Lower leg skin (tissue), 4 donors: Measurements from ENCODE around the gene CTPS1. TPM values are rescaled to one million over a fixed set of nuclear protein-coding genes. Genes with fewer than 3 reads are reported as not detected.

Experiments used
- DNase-seq, 2 donors: peaks; one replicate each; pipeline ENCODE4 v3.0.0-alpha.2; 2019; ENCODE audit warnings: low spot score in 2 of 2
- H3K4me3 ChIP-seq: fragments of 200-600 bp; sonication (generic); 2 replicates; pipeline ENCODE4 v1.5.1; 2017; ENCODE audit warnings: mild to moderate bottlenecking, low read depth; ENCODE audit not compliant: poor library complexity, severe bottlenecking
- CTCF ChIP-seq, 3 donors: fragments of 450-650 bp; IDR thresholded peaks; one replicate each; pipeline ENCODE4 v1.5.1; 2016; ENCODE audit warnings: antibody characterized with exemption in 3 of 3, mild to moderate bottlenecking in 3 of 3, moderate library complexity in 2 of 3
- POLR2A ChIP-seq, 2 donors: fragments of 450-650 bp; IDR thresholded peaks; one replicate each; pipeline ENCODE4 v1.6.1; 2016 to 2017; ENCODE audit warnings: antibody characterized with exemption in 2 of 2, mild to moderate bottlenecking in 1 of 2, moderate library complexity in 1 of 2
- WGBS, 2 donors: methylation state at CpG; one replicate each; pipeline ENCODE4 v1.1.5; 2018; 5-methylcytosine and 5-hydroxymethylcytosine counted together
- intact Hi-C: fragments of 100-400 bp; cut with DNase I; formaldehyde crosslinking; loops from one replicate; pipeline ENCODE4 v1.15.0; 2023; ENCODE audit warnings: low total_unique reads
- total RNA-seq, 4 donors: library from RNA; depleted of rRNA; stranded (reverse); fragments of >200 nt; gene quantifications; one replicate each; pipeline ENCODE4 v1.1.0, GENCODE V29; 2016

The CTPS1 gene
- 10 to 100 TPM in 1 of 4 donors, 1 to 10 TPM in 3; 7.7 to 23.3 (median 8.9) TPM for total RNA-seq

- TF ChIP-seq CTCF (IDR thresholded peaks at IDR 0.05): no peak
- no peak for TF ChIP-seq POLR2A (IDR thresholded peaks at IDR 0.05)
- peak; percentile 91 to 99 for DNase-seq
- intact Hi-C loops: no loop called here
- H3K4me3 ChIP-seq: peak within 1 kb of the TSS; percentile 51
- WGBS, 2 donors: 1% methylated on average over 27 to 55 of the region's 96 CpGs
These were observed at the start of gene CTPS1 for GRCh38 chr1:40979241-40980067. Gene CTPS1 (plus strand): TSS chr1:40979696. CDS start chr1:40983291, 3,595 bp downstream.

- DNase-seq: no peak
- no peak overlapping the region for H3K4me3 ChIP-seq
- intact Hi-C loops: no loop called here
- TF ChIP-seq CTCF (IDR thresholded peaks at IDR 0.05) (no peak), POLR2A (IDR thresholded peaks at IDR 0.05) (no peak)
- WGBS, 2 donors: 69 to 73% methylated on average over 8 of the region's 8 CpGs
These were observed 49.1 kb upstream of the CTPS1 start for GRCh38 chr1:40930174-40930964.

GRCh38 chr1:40931601-40932000 is 47.9 kb upstream of the CTPS1 start:
- TF ChIP-seq CTCF (IDR thresholded peaks at IDR 0.05) (no peak), POLR2A (IDR thresholded peaks at IDR 0.05) (no peak)
- no peak for DNase-seq
- no peak overlapping the region for H3K4me3 ChIP-seq
- 66 to 70% methylated on average over 5 of the region's 5 CpGs for WGBS, 2 donors
- intact Hi-C loops: no loop called here

GRCh38 chr1:40932006-40932405 is 47.5 kb upstream of the CTPS1 start:
- H3K4me3 ChIP-seq: no peak overlapping the region
- TF ChIP-seq CTCF (IDR thresholded peaks at IDR 0.05): no peak
- TF ChIP-seq POLR2A (IDR thresholded peaks at IDR 0.05): no peak
- intact Hi-C loops: no loop called here
- no peak for DNase-seq
- 26 to 32% methylated on average over 4 of the region's 4 CpGs for WGBS, 2 donors

GRCh38 chr1:40936931-40937339 is 42.6 kb upstream of the CTPS1 start:
- 67 to 73% methylated on average over 5 of the region's 5 CpGs for WGBS, 2 donors
- no peak overlapping the region for H3K4me3 ChIP-seq
- intact Hi-C loops: no loop called here
- no peak for DNase-seq
- no peak for TF ChIP-seq CTCF (IDR thresholded peaks at IDR 0.05)
- TF ChIP-seq POLR2A (IDR thresholded peaks at IDR 0.05): no peak
